HepG2 (cell line): ENCODE data around the gene PRKACG. TPM values are rescaled to one million over a fixed set of nuclear protein-coding genes. Genes with fewer than 3 reads are reported as not detected.

Experiments
- ATF6 ChIP-seq: sonication (generic); formaldehyde crosslinking; conservative IDR thresholded peaks from 2 replicates; pipeline ENCODE4 v1.4.0; 2020; ENCODE audit warnings: missing genetic modification reagents
- RCOR2 ChIP-seq: IDR thresholded peaks from 2 replicates; pipeline ENCODE4 v1.6.1; 2016; ENCODE audit warnings: missing biosample characterization, missing genetic modification reagents
- RFXAP ChIP-seq: sonication (generic); formaldehyde crosslinking; IDR thresholded peaks from 2 replicates; pipeline ENCODE4 v1.4.0; 2020; ENCODE audit warnings: missing genetic modification reagents, borderline replicate concordance
- SETDB1 ChIP-seq: sonication (generic); formaldehyde crosslinking; IDR thresholded peaks from 2 replicates; pipeline ENCODE4 v1.5.1; 2020; ENCODE audit warnings: missing genetic modification reagents, mild to moderate bottlenecking, borderline replicate concordance
- XBP1 ChIP-seq: sonication (generic); formaldehyde crosslinking; IDR thresholded peaks from 2 replicates; pipeline ENCODE4 v1.5.0; 2020; ENCODE audit warnings: missing genetic modification reagents
- ZC3H4 ChIP-seq: sonication (generic); formaldehyde crosslinking; IDR thresholded peaks from 2 replicates; pipeline ENCODE4 v1.4.0; 2020; ENCODE audit warnings: missing genetic modification reagents, borderline replicate concordance
- ZMAT3 ChIP-seq: sonication (generic); formaldehyde crosslinking; conservative IDR thresholded peaks from 2 replicates; pipeline ENCODE4 v1.7.0; 2021; ENCODE audit warnings: missing genetic modification reagents
- ZNF280D ChIP-seq: sonication (generic); formaldehyde crosslinking; IDR thresholded peaks from 2 replicates; pipeline ENCODE4 v1.5.1; 2020; ENCODE audit warnings: mild to moderate bottlenecking, missing genetic modification reagents
- ZNF318 ChIP-seq: sonication (generic); formaldehyde crosslinking; IDR thresholded peaks from 2 replicates; pipeline ENCODE4 v1.4.0; 2020; ENCODE audit warnings: mild to moderate bottlenecking, missing genetic modification reagents
- ZNF431 ChIP-seq: sonication (generic); formaldehyde crosslinking; IDR thresholded peaks from 2 replicates; pipeline ENCODE4 v1.9.0; 2022; ENCODE audit warnings: missing genetic modification reagents, low read depth, mild to moderate bottlenecking, borderline replicate concordance
- polyA plus RNA-seq, 8 experiments: library from polyadenylated mRNA; depleted of rRNA in 3 of 8; stranded (reverse) in 7 of 8; unstranded in 1 of 8; fragments of >200 nt; fragmentation: Illumina TruSeq in 4 of 8; extraction: Trizol in 4 of 8; gene quantifications; 2 replicates each; pipeline versions ENCODE4 v1.2.1 to v1.2.3, GENCODE V29; 2011 to 2016; ENCODE audit warnings: low read depth in 4 of 8, missing spikeins in 1 of 8, mixed read lengths in 1 of 8; ENCODE audit not compliant: insufficient read depth in 1 of 8
- total RNA-seq, 5 experiments: library from RNA; depleted of rRNA; stranded (reverse); fragments of >200 nt; fragmentation: Illumina TruSeq; extraction: Trizol; gene quantifications; 2 replicates each; pipeline ENCODE4 v1.2.3, GENCODE V29; 2016; ENCODE audit warnings: low read depth in 1 of 5

Gene PRKACG
- total and polyA plus RNA-seq, 2 of the 13 experiments (the other 11 are each of a cell fraction or from before 2014, with no cell fraction given) = not detected

DNA sequence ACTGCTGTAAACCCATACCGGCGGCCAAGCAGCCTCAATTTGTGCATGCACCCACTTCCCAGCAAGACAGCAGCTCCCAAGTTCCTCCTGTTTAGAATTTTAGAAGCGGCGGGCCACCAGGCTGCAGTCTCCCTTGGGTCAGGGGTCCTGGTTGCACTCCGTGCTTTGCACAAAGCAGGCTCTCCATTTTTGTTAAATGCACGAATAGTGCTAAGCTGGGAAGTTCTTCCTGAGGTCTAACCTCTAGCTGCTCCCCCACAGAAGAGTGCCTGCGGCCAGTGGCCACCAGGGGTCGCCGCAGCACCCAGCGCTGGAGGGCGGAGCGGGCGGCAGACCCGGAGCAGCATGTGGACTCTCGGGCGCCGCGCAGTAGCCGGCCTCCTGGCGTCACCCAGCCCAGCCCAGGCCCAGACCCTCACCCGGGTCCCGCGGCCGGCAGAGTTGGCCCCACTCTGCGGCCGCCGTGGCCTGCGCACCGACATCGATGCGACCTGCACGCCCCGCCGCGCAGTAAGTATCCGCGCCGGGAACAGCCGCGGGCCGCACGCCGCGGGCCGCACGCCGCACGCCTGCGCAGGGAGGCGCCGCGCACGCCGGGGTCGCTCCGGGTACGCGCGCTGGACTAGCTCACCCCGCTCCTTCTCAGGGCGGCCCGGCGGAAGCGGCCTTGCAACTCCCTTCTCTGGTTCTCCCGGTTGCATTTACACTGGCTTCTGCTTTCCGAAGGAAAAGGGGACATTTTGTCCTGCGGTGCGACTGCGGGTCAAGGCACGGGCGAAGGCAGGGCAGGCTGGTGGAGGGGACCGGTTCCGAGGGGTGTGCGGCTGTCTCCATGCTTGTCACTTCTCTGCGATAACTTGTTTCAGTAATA, 21.8 kb upstream of the PRKACG start, which contains the start of gene FXN (continued):
- TF ChIP-seq SETDB1 (CRISPR knock-in tag) (no peak), RCOR2 (peak; percentile 99), ZNF318 (no peak), ATF6 (CRISPR knock-in tag) (no peak), ZNF431 (peak; percentile 59; the same call in 1 of the 2 replicates), RFXAP (peak; percentile 67; the same call in 1 of the 2 replicates), XBP1 (no peak), ZNF280D (CRISPR knock-in tag) (peak; percentile 74; the same call in 1 of the 2 replicates), ZMAT3 (no peak), ZC3H4 (CRISPR knock-in tag) (no peak)
